HepG2 (cell line): Measurements from ENCODE around the gene KL. TPM values are rescaled to one million over a fixed set of nuclear protein-coding genes. Genes with fewer than 3 reads are reported as not detected.

Source experiments
- GATAD2A ChIP-seq: IDR thresholded peaks from 2 replicates; pipeline ENCODE4 v1.6.1; 2016
- HDAC2 ChIP-seq: sonication (generic); formaldehyde crosslinking; IDR thresholded peaks from 2 replicates; pipeline ENCODE4 v1.4.0; 2020; ENCODE audit warnings: missing genetic modification reagents
- HMG20B ChIP-seq: conservative IDR thresholded peaks from 2 replicates; pipeline ENCODE4 v1.6.1; 2016; ENCODE audit warnings: missing genetic modification reagents, missing compliant biosample characterization
- MAFF ChIP-seq: IDR thresholded peaks from 2 replicates; pipeline ENCODE4 v1.6.1; 2011; ENCODE audit warnings: low read depth, low read length, improper control_type of control experiment
- MIER3 ChIP-seq: IDR thresholded peaks from 2 replicates; pipeline ENCODE4 v1.6.1; 2016; ENCODE audit warnings: missing compliant biosample characterization, borderline replicate concordance
- PAWR ChIP-seq: sonication (generic); formaldehyde crosslinking; IDR thresholded peaks from 2 replicates; pipeline ENCODE4 v1.4.0; 2020; ENCODE audit warnings: missing genetic modification reagents, mild to moderate bottlenecking, borderline replicate concordance
- PHF8 ChIP-seq: sonication (generic); formaldehyde crosslinking; IDR thresholded peaks from 2 replicates; pipeline ENCODE4 v1.5.0; 2020; ENCODE audit warnings: missing genetic modification reagents
- RXRA ChIP-seq: sonication (generic); formaldehyde crosslinking; IDR thresholded peaks from 2 replicates; pipeline ENCODE4 v1.5.1; 2020; ENCODE audit warnings: missing genetic modification reagents
- SCMH1 ChIP-seq: sonication (generic); formaldehyde crosslinking; IDR thresholded peaks from 2 replicates; pipeline ENCODE4 v1.9.0; 2021; ENCODE audit warnings: missing genetic modification reagents, mild to moderate bottlenecking, borderline replicate concordance
- SSRP1 ChIP-seq: IDR thresholded peaks from 2 replicates; pipeline ENCODE4 v1.6.1; 2016; ENCODE audit warnings: control low read depth
- ZNF549 ChIP-seq: sonication (generic); formaldehyde crosslinking; IDR thresholded peaks from 2 replicates; pipeline ENCODE4 v1.5.0; 2020; ENCODE audit warnings: missing genetic modification reagents
- polyA plus RNA-seq, 8 experiments: library from polyadenylated mRNA; depleted of rRNA in 3 of 8; stranded (reverse) in 7 of 8; unstranded in 1 of 8; fragments of >200 nt; fragmentation: Illumina TruSeq in 4 of 8; extraction: Trizol in 4 of 8; gene quantifications; 2 replicates each; pipeline versions ENCODE4 v1.2.1 to v1.2.3, GENCODE V29; 2011 to 2016; ENCODE audit warnings: low read depth in 4 of 8, missing spikeins in 1 of 8, mixed read lengths in 1 of 8; ENCODE audit not compliant: insufficient read depth in 1 of 8
- total RNA-seq, 5 experiments: library from RNA; depleted of rRNA; stranded (reverse); fragments of >200 nt; fragmentation: Illumina TruSeq; extraction: Trizol; gene quantifications; 2 replicates each; pipeline ENCODE4 v1.2.3, GENCODE V29; 2016; ENCODE audit warnings: low read depth in 1 of 5
- TF ChIP-seq, protein P1 (sequence below): sonication (generic); formaldehyde crosslinking; IDR thresholded peaks from 2 replicates; pipeline ENCODE4 v1.4.0; 2020; ENCODE audit warnings: missing genetic modification reagents
- TF ChIP-seq, protein P2 (sequence below), 2 experiments: sonication (generic) in 1 of 2; formaldehyde crosslinking in 1 of 2; IDR thresholded peaks; 2 replicates each; pipeline versions ENCODE4 v1.6.1 to v1.9.0; 2014 to 2022; ENCODE audit warnings: antibody characterized with exemption in 1 of 2, borderline replicate concordance in 1 of 2, inconsistent platforms in 1 of 2, low read depth in 1 of 2, missing genetic modification reagents in 1 of 2
- TF ChIP-seq, protein P3 (sequence below): sonication (generic); formaldehyde crosslinking; IDR thresholded peaks from 2 replicates; pipeline ENCODE4 v1.9.0; 2021; ENCODE audit warnings: missing genetic modification reagents, borderline replicate concordance
- TF ChIP-seq, protein P4 (sequence below): sonication (generic); formaldehyde crosslinking; IDR thresholded peaks from 2 replicates; pipeline ENCODE4 v1.4.0; 2020; ENCODE audit warnings: missing genetic modification reagents, mild to moderate bottlenecking, borderline replicate concordance
- TF ChIP-seq, protein P5 (sequence below): sonication (generic); formaldehyde crosslinking; IDR thresholded peaks from 2 replicates; pipeline ENCODE4 v1.5.0; 2020; ENCODE audit warnings: mild to moderate bottlenecking, low read depth, missing genetic modification reagents, borderline replicate concordance

The KL gene
- total and polyA plus RNA-seq, 2 of the 13 experiments (the other 11 are each of a cell fraction or from before 2014, with no cell fraction given) = not detected

DNA sequence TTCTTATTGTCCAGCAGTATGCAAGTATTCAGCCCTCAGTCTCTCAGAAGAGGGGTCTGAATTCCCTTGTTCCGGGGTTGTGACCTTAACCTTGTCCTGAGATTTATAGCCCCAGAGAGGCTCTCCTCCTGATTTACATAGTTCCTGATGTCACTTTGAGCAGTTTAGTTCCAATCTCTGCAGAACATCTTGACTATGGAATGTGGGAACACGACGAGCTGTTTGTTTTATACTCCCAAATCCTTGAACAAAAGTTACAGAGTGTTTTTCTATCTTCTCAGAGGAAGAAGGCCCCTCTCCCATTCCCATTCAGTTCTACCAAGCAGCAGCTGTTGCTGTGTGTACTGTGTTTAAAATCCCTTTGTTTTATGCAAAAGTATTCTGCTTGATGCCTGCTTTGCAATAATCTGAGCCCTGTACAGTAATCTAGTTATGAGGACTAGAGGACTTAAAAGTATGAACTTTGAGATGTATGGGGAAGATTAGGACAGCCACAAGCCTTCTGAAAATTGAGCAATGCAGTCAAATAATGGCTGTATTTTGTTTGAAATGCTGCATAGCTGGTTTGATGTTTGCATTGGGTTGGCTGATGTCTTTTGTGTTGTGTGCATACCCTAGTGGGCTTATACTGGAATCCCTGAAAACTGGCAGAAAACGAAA lies 74.7 kb downstream of the KL start (continued):
- TF ChIP-seq, protein P1, sequence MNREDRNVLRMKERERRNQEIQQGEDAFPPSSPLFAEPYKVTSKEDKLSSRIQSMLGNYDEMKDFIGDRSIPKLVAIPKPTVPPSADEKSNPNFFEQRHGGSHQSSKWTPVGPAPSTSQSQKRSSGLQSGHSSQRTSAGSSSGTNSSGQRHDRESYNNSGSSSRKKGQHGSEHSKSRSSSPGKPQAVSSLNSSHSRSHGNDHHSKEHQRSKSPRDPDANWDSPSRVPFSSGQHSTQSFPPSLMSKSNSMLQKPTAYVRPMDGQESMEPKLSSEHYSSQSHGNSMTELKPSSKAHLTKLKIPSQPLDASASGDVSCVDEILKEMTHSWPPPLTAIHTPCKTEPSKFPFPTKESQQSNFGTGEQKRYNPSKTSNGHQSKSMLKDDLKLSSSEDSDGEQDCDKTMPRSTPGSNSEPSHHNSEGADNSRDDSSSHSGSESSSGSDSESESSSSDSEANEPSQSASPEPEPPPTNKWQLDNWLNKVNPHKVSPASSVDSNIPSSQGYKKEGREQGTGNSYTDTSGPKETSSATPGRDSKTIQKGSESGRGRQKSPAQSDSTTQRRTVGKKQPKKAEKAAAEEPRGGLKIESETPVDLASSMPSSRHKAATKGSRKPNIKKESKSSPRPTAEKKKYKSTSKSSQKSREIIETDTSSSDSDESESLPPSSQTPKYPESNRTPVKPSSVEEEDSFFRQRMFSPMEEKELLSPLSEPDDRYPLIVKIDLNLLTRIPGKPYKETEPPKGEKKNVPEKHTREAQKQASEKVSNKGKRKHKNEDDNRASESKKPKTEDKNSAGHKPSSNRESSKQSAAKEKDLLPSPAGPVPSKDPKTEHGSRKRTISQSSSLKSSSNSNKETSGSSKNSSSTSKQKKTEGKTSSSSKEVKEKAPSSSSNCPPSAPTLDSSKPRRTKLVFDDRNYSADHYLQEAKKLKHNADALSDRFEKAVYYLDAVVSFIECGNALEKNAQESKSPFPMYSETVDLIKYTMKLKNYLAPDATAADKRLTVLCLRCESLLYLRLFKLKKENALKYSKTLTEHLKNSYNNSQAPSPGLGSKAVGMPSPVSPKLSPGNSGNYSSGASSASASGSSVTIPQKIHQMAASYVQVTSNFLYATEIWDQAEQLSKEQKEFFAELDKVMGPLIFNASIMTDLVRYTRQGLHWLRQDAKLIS (CRISPR knock-in tag) = no peak
- TF ChIP-seq, protein P2, sequence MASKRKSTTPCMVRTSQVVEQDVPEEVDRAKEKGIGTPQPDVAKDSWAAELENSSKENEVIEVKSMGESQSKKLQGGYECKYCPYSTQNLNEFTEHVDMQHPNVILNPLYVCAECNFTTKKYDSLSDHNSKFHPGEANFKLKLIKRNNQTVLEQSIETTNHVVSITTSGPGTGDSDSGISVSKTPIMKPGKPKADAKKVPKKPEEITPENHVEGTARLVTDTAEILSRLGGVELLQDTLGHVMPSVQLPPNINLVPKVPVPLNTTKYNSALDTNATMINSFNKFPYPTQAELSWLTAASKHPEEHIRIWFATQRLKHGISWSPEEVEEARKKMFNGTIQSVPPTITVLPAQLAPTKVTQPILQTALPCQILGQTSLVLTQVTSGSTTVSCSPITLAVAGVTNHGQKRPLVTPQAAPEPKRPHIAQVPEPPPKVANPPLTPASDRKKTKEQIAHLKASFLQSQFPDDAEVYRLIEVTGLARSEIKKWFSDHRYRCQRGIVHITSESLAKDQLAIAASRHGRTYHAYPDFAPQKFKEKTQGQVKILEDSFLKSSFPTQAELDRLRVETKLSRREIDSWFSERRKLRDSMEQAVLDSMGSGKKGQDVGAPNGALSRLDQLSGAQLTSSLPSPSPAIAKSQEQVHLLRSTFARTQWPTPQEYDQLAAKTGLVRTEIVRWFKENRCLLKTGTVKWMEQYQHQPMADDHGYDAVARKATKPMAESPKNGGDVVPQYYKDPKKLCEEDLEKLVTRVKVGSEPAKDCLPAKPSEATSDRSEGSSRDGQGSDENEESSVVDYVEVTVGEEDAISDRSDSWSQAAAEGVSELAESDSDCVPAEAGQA (IDR thresholded peaks at IDR 0.05; ENCODE audit: low read depth) = no peak
- TF ChIP-seq, protein P2 (CRISPR knock-in tag; IDR thresholded peaks at IDR 0.05; ENCODE audit: borderline replicate concordance) = no peak
- TF ChIP-seq RXRA (CRISPR knock-in tag) = no peak
- no peak for TF ChIP-seq SCMH1 (CRISPR knock-in tag)
- no peak for TF ChIP-seq HMG20B (CRISPR knock-in tag)
- TF ChIP-seq MAFF = no peak
- TF ChIP-seq SSRP1 = no peak
- TF ChIP-seq, protein P3, sequence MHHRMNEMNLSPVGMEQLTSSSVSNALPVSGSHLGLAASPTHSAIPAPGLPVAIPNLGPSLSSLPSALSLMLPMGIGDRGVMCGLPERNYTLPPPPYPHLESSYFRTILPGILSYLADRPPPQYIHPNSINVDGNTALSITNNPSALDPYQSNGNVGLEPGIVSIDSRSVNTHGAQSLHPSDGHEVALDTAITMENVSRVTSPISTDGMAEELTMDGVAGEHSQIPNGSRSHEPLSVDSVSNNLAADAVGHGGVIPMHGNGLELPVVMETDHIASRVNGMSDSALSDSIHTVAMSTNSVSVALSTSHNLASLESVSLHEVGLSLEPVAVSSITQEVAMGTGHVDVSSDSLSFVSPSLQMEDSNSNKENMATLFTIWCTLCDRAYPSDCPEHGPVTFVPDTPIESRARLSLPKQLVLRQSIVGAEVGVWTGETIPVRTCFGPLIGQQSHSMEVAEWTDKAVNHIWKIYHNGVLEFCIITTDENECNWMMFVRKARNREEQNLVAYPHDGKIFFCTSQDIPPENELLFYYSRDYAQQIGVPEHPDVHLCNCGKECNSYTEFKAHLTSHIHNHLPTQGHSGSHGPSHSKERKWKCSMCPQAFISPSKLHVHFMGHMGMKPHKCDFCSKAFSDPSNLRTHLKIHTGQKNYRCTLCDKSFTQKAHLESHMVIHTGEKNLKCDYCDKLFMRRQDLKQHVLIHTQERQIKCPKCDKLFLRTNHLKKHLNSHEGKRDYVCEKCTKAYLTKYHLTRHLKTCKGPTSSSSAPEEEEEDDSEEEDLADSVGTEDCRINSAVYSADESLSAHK (CRISPR knock-in tag) = no peak
- no peak for TF ChIP-seq PAWR
- no peak for TF ChIP-seq MIER3 (CRISPR knock-in tag)
- TF ChIP-seq ZNF549 (CRISPR knock-in tag) = no peak
- peak; percentile 75 for TF ChIP-seq GATAD2A (CRISPR knock-in tag)
- no peak for TF ChIP-seq PHF8 (CRISPR knock-in tag)
- TF ChIP-seq HDAC2 (CRISPR knock-in tag) = peak; percentile 68
- TF ChIP-seq, protein P4, sequence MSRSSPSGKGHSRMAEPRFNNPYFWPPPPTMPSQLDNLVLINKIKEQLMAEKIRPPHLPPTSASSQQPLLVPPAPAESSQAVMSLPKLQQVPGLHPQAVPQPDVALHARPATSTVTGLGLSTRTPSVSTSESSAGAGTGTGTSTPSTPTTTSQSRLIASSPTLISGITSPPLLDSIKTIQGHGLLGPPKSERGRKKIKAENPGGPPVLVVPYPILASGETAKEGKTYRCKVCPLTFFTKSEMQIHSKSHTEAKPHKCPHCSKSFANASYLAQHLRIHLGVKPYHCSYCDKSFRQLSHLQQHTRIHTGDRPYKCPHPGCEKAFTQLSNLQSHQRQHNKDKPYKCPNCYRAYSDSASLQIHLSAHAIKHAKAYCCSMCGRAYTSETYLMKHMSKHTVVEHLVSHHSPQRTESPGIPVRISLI (CRISPR knock-in tag) = no peak
- TF ChIP-seq, protein P5, sequence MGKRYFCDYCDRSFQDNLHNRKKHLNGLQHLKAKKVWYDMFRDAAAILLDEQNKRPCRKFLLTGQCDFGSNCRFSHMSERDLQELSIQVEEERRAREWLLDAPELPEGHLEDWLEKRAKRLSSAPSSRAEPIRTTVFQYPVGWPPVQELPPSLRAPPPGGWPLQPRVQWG = no peak
